SK-N-SH treated with all-trans-retinoic acid at 6 μM for 48 hours (cell line): ENCODE results near the gene FAT1.

Source experiments
- BACH2 ChIP-seq: fragments of 250-450 bp; sonication (Bioruptor Pico); IDR thresholded peaks from 2 replicates; pipeline ENCODE4 v1.9.0; 2021; ENCODE audit warnings: mild to moderate bottlenecking, borderline replicate concordance
- GLIS3 ChIP-seq: fragments of 250-450 bp; sonication (Bioruptor Pico); IDR thresholded peaks from 2 replicates; pipeline ENCODE4 v1.5.0; 2020; ENCODE audit warnings: mild to moderate bottlenecking, moderate library complexity
- OSR1 ChIP-seq: fragments of 250-450 bp; sonication (Bioruptor Pico); IDR thresholded peaks from 2 replicates; pipeline ENCODE4 v1.8.0; 2022; ENCODE audit warnings: moderate library complexity, mild to moderate bottlenecking, inconsistent platforms
- PPARA ChIP-seq: fragments of 250-450 bp; sonication (Bioruptor Pico); IDR thresholded peaks from 2 replicates; pipeline ENCODE4 v1.5.0; 2020; ENCODE audit warnings: mild to moderate bottlenecking, borderline replicate concordance
- SNAI2 ChIP-seq: fragments of 250-450 bp; sonication (Bioruptor Pico); IDR thresholded peaks from 2 replicates; pipeline ENCODE4 v1.5.0; 2020; ENCODE audit warnings: mild to moderate bottlenecking, moderate library complexity
- TOX ChIP-seq: fragments of 250-450 bp; sonication (Bioruptor Pico); IDR thresholded peaks from 2 replicates; pipeline ENCODE4 v1.8.0; 2021; ENCODE audit warnings: mild to moderate bottlenecking, moderate library complexity, borderline replicate concordance
- ZFP3 ChIP-seq: fragments of 250-450 bp; sonication (Bioruptor Pico); IDR thresholded peaks from 2 replicates; pipeline ENCODE4 v1.5.0; 2020; ENCODE audit warnings: mild to moderate bottlenecking, moderate library complexity
- ZFP30 ChIP-seq: fragments of 450-650 bp; formaldehyde crosslinking; IDR thresholded peaks from 2 replicates; pipeline ENCODE4 v1.5.0; 2022; ENCODE audit warnings: mild to moderate bottlenecking, moderate library complexity
- ZNF70 ChIP-seq: fragments of 450-650 bp; formaldehyde crosslinking; IDR thresholded peaks from 2 replicates; pipeline ENCODE4 v1.5.0; 2020; ENCODE audit warnings: mild to moderate bottlenecking, moderate library complexity
- ZNF8 ChIP-seq: fragments of 450-650 bp; formaldehyde crosslinking; IDR thresholded peaks from 2 replicates; pipeline ENCODE4 v1.5.0; 2020; ENCODE audit warnings: mild to moderate bottlenecking, moderate library complexity
- TF ChIP-seq, protein P1 (sequence below): fragments of 250-450 bp; sonication (Bioruptor Pico); IDR thresholded peaks from 2 replicates; pipeline ENCODE4 v1.8.0; 2020; ENCODE audit warnings: mild to moderate bottlenecking, moderate library complexity, borderline replicate concordance
- TF ChIP-seq, protein P2 (sequence below): fragments of 250-450 bp; sonication (Bioruptor Pico); IDR thresholded peaks from 2 replicates; pipeline ENCODE4 v1.5.1; 2021; ENCODE audit warnings: mild to moderate bottlenecking, moderate library complexity

DNA sequence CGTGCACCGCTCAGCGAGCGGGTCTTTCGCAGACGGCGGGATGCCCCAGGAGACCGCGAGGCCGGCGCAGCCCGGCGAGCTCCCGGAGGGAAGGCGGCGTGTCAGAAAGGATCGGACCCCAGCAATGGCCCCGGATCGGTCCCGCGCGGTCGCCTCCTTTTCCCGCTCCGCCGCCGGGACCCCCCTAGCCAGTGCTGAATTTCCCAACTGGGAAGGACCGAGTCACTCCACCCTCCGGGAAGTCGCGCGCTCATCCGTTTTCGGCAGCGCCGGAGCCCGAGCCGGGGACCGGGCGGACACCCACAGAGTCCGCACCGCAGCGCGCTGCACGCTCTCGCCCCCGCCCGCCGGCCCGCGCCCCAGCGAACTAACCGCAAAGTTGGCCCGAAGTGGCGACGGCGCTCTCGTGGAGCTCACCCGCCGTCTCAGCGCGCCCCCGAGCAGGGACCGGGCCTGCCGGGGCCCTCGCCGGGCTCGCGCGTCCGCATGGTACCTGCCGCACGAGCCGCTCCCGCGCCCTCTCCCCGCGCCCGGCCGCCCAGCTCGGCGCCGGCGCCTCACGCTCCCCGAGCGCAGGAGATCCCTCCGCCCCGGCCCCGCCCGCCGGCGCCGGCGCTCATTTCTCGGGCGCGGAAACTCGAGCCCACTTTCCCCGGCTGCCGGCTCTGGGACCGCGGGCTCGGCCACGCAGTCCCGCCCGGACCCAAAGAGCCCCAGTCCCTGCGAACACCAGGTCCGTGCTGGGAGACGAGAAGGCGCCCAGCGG lies at the start of gene FAT1:
- TF ChIP-seq ZFP3 (CRISPR knock-in tag) = no peak
- TF ChIP-seq ZFP30 (CRISPR knock-in tag) = no peak
- no peak for TF ChIP-seq OSR1 (CRISPR knock-in tag)
- TF ChIP-seq ZNF8 (CRISPR knock-in tag) = no peak
- no peak for TF ChIP-seq BACH2 (CRISPR knock-in tag)
- TF ChIP-seq, protein P1, sequence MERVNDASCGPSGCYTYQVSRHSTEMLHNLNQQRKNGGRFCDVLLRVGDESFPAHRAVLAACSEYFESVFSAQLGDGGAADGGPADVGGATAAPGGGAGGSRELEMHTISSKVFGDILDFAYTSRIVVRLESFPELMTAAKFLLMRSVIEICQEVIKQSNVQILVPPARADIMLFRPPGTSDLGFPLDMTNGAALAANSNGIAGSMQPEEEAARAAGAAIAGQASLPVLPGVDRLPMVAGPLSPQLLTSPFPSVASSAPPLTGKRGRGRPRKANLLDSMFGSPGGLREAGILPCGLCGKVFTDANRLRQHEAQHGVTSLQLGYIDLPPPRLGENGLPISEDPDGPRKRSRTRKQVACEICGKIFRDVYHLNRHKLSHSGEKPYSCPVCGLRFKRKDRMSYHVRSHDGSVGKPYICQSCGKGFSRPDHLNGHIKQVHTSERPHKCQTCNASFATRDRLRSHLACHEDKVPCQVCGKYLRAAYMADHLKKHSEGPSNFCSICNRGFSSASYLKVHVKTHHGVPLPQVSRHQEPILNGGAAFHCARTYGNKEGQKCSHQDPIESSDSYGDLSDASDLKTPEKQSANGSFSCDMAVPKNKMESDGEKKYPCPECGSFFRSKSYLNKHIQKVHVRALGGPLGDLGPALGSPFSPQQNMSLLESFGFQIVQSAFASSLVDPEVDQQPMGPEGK (CRISPR knock-in tag) = no peak
- no peak for TF ChIP-seq GLIS3 (CRISPR knock-in tag)
- no peak for TF ChIP-seq SNAI2 (CRISPR knock-in tag)
- TF ChIP-seq, protein P2, sequence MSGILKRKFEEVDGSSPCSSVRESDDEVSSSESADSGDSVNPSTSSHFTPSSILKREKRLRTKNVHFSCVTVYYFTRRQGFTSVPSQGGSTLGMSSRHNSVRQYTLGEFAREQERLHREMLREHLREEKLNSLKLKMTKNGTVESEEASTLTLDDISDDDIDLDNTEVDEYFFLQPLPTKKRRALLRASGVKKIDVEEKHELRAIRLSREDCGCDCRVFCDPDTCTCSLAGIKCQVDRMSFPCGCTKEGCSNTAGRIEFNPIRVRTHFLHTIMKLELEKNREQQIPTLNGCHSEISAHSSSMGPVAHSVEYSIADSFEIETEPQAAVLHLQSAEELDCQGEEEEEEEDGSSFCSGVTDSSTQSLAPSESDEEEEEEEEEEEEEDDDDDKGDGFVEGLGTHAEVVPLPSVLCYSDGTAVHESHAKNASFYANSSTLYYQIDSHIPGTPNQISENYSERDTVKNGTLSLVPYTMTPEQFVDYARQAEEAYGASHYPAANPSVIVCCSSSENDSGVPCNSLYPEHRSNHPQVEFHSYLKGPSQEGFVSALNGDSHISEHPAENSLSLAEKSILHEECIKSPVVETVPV (CRISPR knock-in tag) = no peak
- no peak for TF ChIP-seq ZNF70
- no peak for TF ChIP-seq PPARA (CRISPR knock-in tag)
- TF ChIP-seq TOX (CRISPR knock-in tag) = no peak
